Left ventricle myocardium superior (tissue), 1 donor: ENCODE results near the gene CLEC2A. TPM values are rescaled to one million over a fixed set of nuclear protein-coding genes. Genes with fewer than 3 reads are reported as not detected.

Experiments used
- total RNA-seq: library from RNA; stranded (reverse); fragmentation: NEBNext Ultra II Directional; extraction: Animal tissue kit (Norgen Biotek cat#: 25700); gene quantifications from one replicate; pipeline ENCODE4 v1.2.1, GENCODE V29; 2021
- donor health status: DM: no; HTN: yes; CAD: no; lungs with severe emphysema.

The CLEC2A gene
- total RNA-seq, 1 donor from 2014 or later: not detected

Other genes starting within 250 kb of the CLEC2A start
- gene CLECL1, start 199.3 kb downstream of the CLEC2A start, total RNA-seq: not detected
- gene CD69, start 171.5 kb downstream of the CLEC2A start, total RNA-seq: 1.1 TPM
- 0.55 TPM for gene KLRF1, start 104.9 kb downstream of the CLEC2A start, total RNA-seq
- gene CLEC2B, start 63.0 kb downstream of the CLEC2A start, total RNA-seq: 3.7 TPM
- gene KLRF2, start 50.9 kb downstream of the CLEC2A start, total RNA-seq: not detected
- gene CLEC12A, start 39.0 kb upstream of the CLEC2A start, total RNA-seq: 4.9 TPM
- not detected for gene CLEC1B, start 66.8 kb upstream of the CLEC2A start, total RNA-seq
- gene CLEC12B, start 78.3 kb upstream of the CLEC2A start, total RNA-seq: not detected
- not detected for gene CLEC9A, start 98.3 kb upstream of the CLEC2A start, total RNA-seq
- 4.4 TPM for gene CLEC1A, start 166.6 kb upstream of the CLEC2A start, total RNA-seq
- 2.8 TPM for gene CLEC7A, start 197.8 kb upstream of the CLEC2A start, total RNA-seq
- 0.64 TPM for gene OLR1, start 239.8 kb upstream of the CLEC2A start, total RNA-seq
- gene TMEM52B, start 246.7 kb upstream of the CLEC2A start, total RNA-seq: not detected